HG03159 (cell line): Measurements from ENCODE around the gene BAK1.
"Not testable (repeated sequence)": the region's sequence is repeated elsewhere in the genome, so short reads cannot be mapped to it uniquely, and the experiment has no call there.

ENCODE experiments used
- ATAC-seq: cut with Tn5 transposase; IDR thresholded peaks from one replicate; pipeline ENCODE4 v1.9.1; 2021; ENCODE audit warnings: mild to moderate bottlenecking, moderate library complexity; ENCODE audit not compliant: unreplicated experiment

BAK1 gene

GRCh38 chr6:33552883-33553282 lies 27.2 kb downstream of the BAK1 start:
- not testable (repeated sequence) for ATAC-seq

- no peak for ATAC-seq
These were observed 27.8 kb downstream of the BAK1 start for GRCh38 chr6:33552252-33552651.

- ATAC-seq: no peak
These were observed 28.5 kb downstream of the BAK1 start for GRCh38 chr6:33551538-33551937.

- ATAC-seq: no peak
These were observed 30.2 kb downstream of the BAK1 start for GRCh38 chr6:33549896-33550295.

GRCh38 chr6:33549196-33549595 lies 30.9 kb downstream of the BAK1 start:
- ATAC-seq: no peak

GRCh38 chr6:33547499-33547898 lies 32.6 kb downstream of the BAK1 start:
- ATAC-seq: no peak

- no peak for ATAC-seq
These were observed 33.3 kb downstream of the BAK1 start for GRCh38 chr6:33546766-33547165.

GRCh38 chr6:33545292-33545691 lies 34.8 kb downstream of the BAK1 start:
- not testable (repeated sequence) for ATAC-seq

GRCh38 chr6:33543116-33543515 lies 37.0 kb downstream of the BAK1 start:
- ATAC-seq: no peak

GRCh38 chr6:33540768-33541167 lies 39.3 kb downstream of the BAK1 start:
- ATAC-seq: no peak

- no peak for ATAC-seq
These were observed 45.4 kb downstream of the BAK1 start for GRCh38 chr6:33534702-33535101.

GRCh38 chr6:33533163-33533869 lies 46.8 kb downstream of the BAK1 start:
- ATAC-seq: not testable (repeated sequence)

- not testable (repeated sequence) for ATAC-seq
These were observed 47.6 kb downstream of the BAK1 start for GRCh38 chr6:33532431-33532830.

GRCh38 chr6:33530617-33531016 lies 49.5 kb downstream of the BAK1 start:
- not testable (repeated sequence) for ATAC-seq
